Stimulated activated CD4-positive, alpha-beta T cell treated with anti-CD3 and anti-CD28 coated beads, Interleukin-4, amount 100 ng/mL, for 4 hours (primary cell): ENCODE measurements around the gene PIGN.

Source experiments
- DNase-seq, 2 experiments: peaks; one replicate each; pipeline ENCODE4 v3.0.0-alpha.2; 2020

PIGN gene

DNA sequence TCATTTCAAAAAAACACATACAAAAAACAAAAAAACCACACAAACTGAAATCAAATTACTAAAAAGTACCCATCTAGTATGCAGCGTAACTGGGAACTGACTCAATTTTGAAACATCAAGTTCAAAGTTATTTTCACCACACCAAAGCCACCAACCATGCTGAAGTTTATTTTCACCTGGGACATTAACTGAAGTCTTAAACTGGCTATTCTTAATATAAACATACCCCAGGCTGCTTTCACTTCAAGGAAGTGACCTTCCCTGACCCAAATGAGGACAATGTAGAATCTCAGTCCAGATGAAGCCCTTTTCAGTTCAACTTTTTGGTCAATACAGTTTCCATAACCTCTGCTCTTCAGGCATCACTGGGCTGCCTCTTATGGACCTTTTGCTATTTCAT, 84.6 kb downstream of the PIGN start:
- no peak for DNase-seq

DNA sequence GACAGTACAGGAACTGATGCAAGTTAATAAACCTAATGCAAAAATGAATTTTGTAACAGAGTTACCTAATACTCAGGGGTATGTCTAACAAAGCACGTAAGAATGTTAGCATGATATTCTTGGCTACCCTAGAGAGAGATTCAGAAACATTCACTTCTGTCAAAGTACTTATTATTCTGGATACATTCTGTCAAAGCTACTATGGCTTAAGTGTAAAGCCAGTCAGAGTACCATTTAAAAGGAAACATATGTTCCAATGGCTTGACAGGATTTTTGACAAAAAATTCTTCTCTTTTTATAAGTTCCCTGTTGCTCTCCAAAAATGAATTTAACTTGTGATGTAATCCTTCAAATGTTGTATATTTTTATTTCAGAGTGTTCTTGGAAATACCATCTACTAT, 85.5 kb downstream of the PIGN start:
- no peak for DNase-seq

DNA sequence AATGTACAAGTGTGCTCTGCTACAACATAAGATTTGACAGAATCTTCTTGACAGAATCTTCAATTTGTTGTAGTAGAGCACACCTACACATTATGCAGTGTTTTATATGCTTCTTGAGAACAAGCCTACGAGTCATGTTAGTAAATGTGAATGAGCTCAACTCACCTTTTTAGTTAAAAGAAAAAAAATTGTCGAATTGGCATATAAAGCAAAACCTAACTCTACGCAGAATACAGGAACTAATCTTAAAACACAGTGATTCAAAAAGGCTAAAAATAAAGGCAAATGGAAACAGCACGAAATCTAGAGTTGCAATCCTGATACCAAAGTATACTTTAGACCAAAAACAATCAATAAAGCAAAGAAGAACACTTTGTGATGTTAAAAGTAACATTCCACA, 87.9 kb downstream of the PIGN start:
- no peak for DNase-seq

DNA sequence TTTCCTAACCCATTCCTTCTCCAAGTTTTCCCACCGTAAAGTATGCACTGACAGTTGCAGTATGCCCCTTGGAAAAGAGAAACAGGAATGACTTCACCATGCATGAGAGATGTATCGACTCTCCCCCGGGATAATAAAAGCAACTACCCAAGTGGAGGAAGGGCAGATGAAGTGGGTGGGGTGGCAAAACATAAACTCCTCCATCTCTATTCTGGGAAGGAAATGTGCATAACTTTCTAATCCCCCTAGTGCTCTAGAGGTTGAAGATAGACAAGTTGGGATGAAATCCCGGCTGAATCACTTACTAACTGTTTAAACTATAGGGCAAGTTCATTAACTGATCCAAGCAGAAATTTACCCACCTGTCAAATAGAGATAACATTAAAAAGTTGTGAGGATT, 89.2 kb downstream of the PIGN start:
- no peak for DNase-seq

DNA sequence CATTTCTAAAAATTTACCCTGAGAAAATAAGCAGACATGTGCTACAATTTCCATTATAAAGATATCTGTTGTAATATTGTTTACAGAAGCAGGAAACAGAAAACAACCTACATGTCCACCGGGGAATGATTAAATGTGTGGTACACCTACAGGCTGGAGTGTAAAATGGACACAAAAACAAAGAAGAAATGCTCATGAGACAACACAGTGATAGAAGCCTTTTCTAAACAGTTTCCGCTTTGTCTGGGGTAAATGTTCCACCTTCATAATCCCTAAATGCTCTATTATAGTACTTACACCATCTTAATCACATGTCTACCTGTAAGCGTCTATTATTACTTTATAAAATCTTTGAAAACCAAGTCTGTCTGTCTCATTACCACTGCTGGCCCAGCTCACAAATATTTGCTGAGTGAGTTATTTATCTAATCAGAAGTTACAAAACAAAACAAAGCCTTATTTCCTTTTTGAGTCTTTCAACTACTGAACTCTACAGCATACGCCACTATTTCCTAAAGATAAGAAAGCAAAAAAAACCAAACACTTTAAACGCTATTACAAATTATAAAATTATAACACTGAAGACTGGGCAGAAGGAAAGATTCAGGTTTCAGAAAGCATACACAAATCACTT, 95.3 kb downstream of the PIGN start:
- DNase-seq: no peak

DNA sequence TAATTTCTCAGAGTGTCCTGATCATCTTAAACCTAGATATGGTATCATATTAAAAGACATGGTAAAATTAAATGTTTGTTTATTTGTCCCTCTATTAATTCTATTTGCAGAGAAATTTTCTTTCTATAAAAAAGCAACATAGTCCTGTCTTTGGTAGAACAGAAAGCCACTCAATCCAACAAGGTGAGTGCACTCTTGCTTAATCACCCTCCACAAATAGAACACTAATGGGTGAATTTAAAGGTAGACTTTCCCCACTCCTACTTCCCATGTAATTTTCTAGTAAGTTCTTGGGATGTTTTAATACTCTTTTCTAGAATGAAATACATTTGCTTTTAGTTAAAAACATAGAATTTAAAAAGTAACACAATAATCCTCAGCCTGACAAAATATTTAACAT, 97.7 kb downstream of the PIGN start:
- no peak for DNase-seq

DNA sequence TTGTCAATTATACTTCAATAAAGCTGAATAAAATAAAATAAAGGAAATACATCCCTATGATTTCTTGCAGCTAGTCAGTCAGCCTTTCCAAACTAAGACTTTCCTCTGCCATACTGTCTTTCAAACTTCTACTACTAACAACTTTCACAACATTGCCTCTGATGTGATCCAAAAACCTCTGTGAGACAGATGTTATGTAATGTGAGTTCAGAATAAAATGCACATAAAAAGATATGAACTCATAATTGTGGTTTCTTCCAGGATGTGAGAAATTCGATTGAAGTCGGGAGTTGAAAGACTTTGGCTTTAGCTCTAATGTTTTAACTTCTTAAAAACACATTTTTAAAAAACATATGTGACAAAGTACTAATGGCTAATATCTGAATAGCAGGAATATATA, 98.7 kb downstream of the PIGN start:
- DNase-seq: no peak

DNA sequence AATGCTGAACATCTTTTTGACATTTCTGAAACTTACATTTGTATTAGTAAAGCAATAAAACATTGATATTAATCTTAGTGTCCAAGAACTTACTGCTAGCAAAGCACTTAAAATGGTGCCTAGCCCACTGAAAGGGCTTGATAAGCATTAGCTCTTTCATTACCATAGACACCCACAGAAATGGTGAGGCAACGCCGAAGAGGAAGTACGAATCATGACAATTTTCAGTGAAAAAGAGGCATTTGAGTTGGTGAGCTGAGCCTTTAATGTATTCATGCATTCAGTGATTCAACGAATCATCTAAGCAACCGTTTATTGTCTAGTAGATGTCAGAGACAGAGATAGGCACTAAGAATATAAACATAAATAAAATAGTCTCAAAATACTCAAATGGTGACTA, 101.1 kb downstream of the PIGN start:
- no peak for DNase-seq

DNA sequence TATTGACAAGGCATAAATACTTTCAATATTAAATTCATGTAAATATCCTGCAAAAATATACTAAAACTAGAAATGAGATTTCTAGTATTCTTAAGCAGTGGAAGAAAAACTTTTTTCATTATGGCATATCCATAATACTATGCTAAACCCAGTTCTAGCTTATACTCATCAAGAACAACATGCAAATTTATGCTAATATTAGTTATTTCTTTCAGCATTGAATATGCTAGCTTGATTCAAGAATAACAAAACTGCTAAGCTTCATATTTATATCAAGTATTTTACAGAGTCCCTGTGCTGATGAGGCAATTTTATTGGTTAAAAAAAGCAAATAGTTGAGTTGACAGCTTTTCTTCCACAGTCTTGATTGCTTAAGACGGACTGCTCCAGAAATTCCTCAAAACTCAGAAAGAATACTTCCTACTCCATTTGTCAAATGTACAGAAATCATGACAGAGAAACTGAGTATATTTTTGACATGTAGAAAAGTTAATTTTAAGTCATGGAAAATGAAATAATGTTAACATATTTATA, 105.0 kb downstream of the PIGN start:
- DNase-seq: no peak

DNA sequence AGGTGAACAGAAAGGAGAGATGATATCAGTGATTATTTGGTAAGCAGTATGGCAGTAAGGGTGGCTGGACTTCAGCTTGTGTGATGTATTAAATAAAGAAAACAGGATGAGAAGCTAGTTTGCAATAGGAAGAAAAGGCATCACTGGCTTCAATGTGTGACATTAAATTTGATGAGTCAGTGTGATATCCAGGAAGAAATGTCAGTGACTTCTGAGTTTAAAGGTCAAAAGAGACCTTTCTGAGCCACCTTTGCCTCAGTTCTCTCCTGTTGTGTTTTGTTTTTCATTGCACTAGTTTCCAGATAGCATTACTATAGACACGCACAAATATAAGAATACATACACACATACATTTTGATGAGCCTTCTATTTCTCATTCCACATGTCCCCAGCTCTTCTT, 105.6 kb downstream of the PIGN start:
- DNase-seq: no peak

DNA sequence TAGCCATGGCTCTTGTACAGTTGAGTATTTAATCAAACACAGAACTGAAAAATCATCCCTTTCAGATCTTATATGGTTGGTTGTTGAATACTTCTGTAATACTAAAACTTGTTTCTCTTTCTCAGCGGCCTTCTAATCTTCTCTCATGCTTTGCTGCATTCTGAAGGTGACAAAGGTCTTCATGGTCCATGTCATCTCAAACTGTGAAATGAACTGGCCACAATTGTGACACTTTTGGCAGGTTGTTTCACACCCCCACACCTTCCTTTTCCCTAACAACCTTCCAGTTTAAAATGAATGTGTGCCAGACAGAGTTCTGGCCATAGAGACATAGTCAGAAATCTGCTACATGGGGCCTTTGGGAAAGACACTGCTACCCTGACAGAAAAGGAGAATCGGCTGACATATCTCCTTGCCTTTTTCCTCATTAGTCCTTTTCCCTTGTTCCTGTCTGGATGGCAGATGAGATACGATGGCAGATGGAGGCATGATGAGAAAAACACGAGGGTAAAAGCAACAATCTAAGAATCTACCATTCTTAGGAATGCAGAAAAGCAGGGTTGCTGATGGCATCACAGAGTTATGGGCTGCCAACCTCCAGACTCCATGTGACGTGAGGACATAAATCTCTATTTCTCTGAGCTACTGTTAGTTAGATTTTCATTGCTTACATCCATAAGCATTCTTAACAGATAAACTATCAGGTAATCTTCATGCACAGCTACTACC, 106.5 kb downstream of the PIGN start:
- DNase-seq: no peak

DNA sequence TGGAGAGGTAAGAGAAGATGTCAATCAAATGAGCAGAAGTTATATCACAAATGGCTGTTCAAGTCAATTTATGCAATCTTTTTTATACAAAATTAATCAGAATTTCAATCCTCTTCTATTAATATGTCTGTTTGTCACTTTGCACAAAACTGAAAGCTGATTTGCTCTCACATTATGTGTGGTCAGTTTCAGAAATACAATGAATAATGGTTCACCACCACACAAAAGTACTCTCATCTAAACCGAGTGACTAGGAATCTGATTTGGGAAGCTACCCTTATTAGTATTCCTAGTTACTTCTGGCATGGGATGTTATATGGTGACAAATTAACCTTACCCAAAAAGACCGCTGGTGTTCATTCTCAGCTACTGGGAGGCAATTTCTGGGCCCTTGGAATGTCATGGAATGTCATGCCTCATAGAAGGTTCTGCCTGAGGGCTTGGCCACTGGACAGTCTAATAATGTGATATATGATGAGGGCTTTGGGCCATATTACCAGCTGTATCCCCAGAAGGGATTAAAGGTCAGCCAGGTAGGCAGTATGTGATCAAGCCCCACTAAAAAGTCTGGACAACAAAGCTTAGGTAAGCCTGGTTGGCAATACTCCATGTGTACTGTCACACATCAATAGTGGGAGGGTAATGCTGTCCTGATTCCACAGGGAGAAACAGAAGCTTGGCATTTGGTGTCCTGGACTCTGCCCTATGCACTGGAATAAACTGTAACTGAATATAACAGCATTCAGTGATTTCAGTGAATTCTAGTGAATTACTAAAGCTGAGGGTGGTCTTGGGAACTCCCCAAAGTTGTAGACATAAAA, 113.2 kb downstream of the PIGN start:
- DNase-seq: no peak

DNA sequence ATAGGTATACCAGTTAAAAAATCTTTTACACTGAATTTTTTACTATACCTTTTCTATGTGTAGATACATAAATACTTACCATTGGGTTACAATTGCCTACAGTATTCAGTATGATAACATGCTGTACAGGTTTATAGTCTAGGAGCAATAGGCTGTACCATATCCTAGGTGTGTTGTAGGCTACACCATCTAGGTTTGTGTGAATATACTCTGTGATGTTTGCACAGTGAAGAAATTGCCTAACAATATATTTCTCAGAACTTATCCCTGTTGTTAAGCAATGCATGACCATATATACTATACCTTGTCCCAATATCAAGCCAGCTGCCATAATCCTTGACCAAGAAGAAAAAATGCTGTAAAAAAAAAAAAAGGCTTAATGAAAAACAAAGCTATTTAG, 114.5 kb downstream of the PIGN start:
- DNase-seq: no peak

DNA sequence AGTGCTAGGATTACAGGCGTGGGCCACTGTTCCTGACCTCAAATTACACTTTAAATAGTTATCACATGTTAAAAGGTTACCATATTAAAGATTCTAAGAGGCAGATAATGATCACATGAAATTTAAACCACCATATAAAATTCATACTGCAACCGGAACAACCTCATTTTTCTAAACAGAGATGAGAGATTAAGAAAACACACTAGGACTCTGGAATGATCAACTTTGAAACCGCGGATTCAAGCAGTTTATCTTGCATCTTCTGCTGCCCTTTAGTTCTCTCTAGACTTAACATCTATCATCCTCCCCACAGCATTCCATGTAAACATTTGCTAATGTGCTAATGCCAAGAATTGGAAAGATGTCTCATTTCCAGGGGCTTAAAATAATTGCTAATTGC, 115.8 kb downstream of the PIGN start:
- no peak for DNase-seq

DNA sequence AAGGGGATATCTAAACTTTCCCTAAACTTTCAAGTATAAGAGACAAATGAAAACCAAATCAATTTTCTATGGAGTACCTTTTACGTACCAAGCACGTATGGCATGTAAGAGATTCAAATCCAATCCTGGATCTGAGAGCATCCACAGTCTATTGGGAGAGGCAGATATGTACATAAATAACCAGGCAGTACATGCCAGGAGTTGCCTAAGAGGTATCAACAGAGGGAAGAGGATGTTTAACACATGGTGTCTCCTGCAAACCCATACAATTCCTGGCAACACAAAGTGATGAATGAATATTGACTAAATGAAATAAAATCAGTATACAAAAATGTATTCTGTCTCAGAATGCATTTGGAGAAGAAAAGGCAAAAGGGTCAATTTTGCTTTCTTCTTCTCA, 116.6 kb downstream of the PIGN start:
- no peak for DNase-seq

DNA sequence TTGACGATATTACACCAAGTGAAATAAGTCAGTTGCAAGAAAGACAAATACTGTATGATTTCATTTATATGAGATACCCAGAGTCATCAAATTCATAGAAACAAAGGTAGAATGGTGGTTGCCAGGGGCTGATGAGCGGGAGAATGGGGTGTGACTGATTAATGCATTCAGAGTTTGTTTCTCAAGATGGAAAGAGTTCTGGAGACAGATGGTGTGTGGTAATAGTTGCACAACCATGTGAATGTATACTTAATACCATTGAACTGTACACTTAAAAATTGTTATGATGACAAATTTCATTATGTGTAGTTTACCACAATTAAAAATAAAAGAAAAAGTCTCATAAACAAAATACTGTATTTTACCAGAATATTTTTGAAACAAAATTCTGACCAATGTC, 117.3 kb downstream of the PIGN start:
- no peak for DNase-seq

DNA sequence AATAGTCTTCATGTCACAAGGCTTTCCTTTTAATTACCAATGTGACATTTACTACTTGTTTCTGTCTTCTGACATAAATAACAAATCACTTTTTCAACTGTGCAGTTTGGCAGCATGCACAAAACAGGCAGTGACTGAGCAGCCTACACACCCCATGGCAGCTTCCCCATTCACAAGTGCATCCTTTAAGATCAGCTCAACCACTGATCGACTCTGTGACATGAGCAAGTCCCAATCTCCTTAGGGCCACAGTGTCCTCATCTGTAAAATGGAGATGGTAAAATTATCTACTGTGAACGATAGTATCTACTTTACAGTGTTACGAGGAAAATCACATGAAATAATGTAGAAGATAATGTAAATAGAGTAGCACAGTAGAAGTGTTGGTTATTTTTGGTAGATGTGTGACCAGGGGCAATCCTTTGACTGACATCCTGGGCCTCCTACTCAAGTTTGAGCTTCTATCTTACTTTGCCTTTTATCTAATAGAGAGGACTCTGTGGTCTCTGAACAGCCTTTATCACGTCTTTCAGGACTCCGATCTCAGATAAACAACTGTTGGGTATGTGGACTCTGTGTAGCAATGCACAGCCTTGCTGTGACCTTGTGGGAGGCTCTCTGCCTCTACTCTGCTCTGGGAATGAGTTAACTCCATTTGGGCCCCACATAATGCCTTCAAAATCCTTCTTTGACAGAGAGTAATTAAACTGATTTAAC, 120.6 kb downstream of the PIGN start:
- DNase-seq: no peak

DNA sequence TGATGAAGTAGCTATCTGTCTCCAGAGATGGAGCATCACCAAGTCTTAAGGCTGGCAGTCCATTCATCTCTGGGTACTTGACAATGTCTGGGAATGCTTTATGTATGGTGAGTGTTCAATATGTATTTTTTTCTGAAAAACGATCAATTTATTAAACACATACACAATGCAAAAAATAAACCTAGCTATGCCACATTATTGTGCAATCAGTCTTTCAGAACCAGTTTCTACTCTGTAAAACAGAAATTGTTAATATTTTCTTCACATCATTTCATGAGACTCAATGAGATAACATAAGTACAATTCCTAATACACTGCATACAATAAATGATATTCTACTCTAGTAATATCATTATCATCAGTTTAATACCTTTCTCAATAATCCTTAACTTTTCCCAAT, 122.5 kb downstream of the PIGN start:
- no peak for DNase-seq

DNA sequence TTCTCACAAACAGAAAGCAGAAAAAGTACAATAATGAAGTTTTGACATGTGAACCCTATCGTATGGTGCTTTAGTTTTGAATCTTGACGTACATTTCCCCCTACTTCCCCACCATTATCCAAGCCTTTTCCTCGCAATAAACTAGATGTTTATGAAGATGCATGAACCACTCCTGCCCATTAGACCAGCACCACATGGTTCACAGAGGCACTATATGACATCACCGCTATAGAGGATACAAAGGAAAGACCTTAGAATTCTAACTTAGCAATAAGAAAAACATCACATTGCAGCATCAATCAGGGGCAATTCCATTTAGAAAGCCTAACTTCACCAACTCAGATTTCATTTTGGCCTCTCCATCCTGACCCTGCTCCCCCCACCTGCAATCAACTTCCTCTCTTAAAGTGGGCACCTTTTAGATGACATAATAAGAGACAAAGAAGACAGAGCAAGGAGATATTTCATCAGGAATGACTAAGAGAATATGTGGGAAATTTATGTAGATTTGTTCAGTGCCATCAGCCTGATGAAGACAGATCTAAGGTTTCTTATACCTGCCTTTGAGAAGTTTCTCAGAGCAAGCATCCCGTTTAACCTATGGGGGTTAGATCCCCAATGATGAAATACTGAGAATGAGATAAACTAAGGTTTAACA, 124.9 kb downstream of the PIGN start:
- DNase-seq: no peak

DNA sequence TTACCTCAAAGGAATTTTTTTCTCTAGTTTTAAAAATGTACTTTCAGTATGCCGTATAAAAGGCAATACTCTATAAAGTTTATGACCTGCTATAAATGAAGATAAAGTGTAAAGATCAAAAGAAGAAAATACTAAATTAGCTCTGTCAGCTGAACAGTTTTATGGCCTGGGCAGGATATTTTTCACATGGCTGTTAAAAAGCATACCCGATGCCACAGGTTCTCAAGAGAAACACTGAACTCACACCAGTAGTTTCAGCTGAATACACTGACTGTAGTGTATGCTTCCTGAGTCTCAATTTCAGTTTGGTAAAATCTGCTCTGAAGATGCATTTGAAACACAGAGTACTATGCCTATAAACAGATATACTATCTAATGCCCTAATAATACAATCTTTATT, 126.0 kb downstream of the PIGN start:
- DNase-seq: no peak

DNA sequence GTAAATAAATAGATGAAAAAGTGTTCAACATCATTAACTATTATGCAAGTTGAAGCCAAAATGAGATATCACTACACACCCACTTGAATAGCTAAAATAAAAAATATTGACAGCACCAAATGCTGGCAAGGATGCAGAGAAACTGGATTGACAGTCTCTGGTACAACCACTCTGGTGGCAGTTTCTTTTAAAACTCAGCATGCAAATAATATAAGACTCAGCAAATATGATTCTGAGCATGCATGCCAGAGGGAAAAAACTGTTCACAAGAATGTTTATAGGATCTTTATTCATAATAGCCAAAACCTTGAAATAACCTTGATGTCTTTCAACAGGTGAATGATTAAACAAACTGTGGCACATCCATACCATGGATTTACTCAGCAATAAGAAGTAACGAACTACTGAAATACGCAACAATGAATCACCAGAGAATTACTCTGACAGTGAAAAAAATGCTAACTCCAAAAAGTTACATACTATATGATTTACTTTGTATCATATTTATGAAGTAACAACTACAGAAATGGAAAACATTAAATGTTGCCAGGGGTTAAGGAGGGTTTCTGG, 131.8 kb downstream of the PIGN start:
- no peak for DNase-seq

DNA sequence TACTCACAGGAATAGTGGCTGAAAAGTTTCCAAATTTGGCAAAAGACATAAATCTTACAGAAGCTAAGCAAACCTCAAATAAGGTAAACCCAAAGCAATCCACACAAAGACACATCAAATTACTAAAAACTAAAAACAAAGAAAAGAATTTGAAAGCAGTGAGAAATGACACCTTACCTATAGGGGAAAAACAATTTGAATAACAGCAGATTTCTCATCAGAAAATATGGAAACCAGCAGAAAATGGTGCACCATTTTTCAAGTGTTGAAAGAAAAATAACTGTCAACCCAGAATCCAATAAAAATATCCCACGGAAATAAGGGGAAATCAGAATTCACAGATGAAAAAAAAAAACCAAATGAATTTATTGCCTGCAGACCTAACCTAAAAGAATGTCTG, 138.6 kb downstream of the PIGN start:
- DNase-seq: no peak
